ENCODE measurements around the gene ST6GALNAC3.

GRCh38 chr1:76640723-76641122 is 566.2 kb downstream of the ST6GALNAC3 start:
- TF ChIP-seq CTCF (IDR thresholded peaks at IDR 0.05) (no peak), POLR2A (IDR thresholded peaks at IDR 0.05) (no peak)
